Pancreas (tissue), 10 donors: Measurements from ENCODE around the gene L1TD1. TPM values are rescaled to one million over a fixed set of nuclear protein-coding genes. Genes with fewer than 3 reads are reported as not detected.
A peak's percentile ranks its signal among the peaks of the same experiment; 100 is the strongest.
"Not testable (repeated sequence)": the region's sequence is repeated elsewhere in the genome, so short reads cannot be mapped to it uniquely, and the experiment has no call there.

Experiments
- ATAC-seq, 4 donors: fragments of 200-7000 bp; cut with Tn5 transposase; one replicate each; pipeline versions ENCODE4 v1.8.0 to v1.9.1; 2020; ENCODE audit warnings: mild to moderate bottlenecking in 4 of 4, moderate library complexity in 4 of 4
- DNase-seq, 6 donors: peaks; one replicate each; pipeline ENCODE4 v3.0.0-alpha.2; 2020
- FAIRE-seq: peaks from 2 replicates; lab custom pipeline; 2012; peaks lifted over from hg19 to GRCh38; lab: Jason Lieb, UNC
- H3K27ac ChIP-seq, 4 donors: fragments of 200-600 bp; sonication (generic); 1 replicate in 3 of 4; 2 replicates in 1 of 4; pipeline versions ENCODE4 v1.5.0 to v1.8.0; 2020
- H3K27me3 ChIP-seq, 4 donors: fragments of 200-600 bp; one replicate each; pipeline ENCODE4 v1.8.0; 2021
- H3K36me3 ChIP-seq, 3 donors: fragments of 200-600 bp; sonication (generic) in 1 of 3; one replicate each; pipeline versions ENCODE4 v1.5.0 to v1.8.0; 2020 to 2021
- H3K4me1 ChIP-seq, 3 donors: fragments of 200-600 bp; one replicate each; pipeline ENCODE4 v1.8.0; 2021
- H3K4me3 ChIP-seq, 4 donors: fragments of 200-600 bp; sonication (generic) in 2 of 4; one replicate each; pipeline versions ENCODE4 v1.5.0 to v1.8.0; 2020 to 2021
- H3K9me3 ChIP-seq, 4 donors: fragments of 200-600 bp; one replicate each; pipeline ENCODE4 v1.8.0; 2021
- CTCF ChIP-seq, 4 donors: fragments of 200-600 bp; sonication (generic) in 3 of 4; IDR thresholded peaks; one replicate each; pipeline versions ENCODE4 v1.5.0 to v1.8.0; 2021; ENCODE audit warnings: antibody characterized with exemption in 4 of 4
- WGBS, 2 donors: extraction: QIAGEN DNeasy Blood & Tissue Kit; methylation state at CpG; one replicate each; pipeline ENCODE4 v1.1.7; 2013; 5-methylcytosine and 5-hydroxymethylcytosine counted together
- intact Hi-C, 3 donors: fragments of 100-400 bp; cut with DNase I; formaldehyde crosslinking; loops; one replicate each; pipeline versions ENCODE4 v1.11.1 to v1.14.2; 2022
- polyA plus RNA-seq, 2 donors: library from polyadenylated mRNA; stranded (reverse); fragments of 200-250 nt; gene quantifications; one replicate each; pipeline ENCODE4 v1.2.3, GENCODE V29; 2013
- total RNA-seq, 6 donors: library from RNA; stranded (reverse); fragmentation: NEBNext Ultra II Directional in 4 of 6; extraction: Animal tissue kit (Norgen Biotek cat#: 25700) in 4 of 6; gene quantifications; one replicate each; pipeline versions ENCODE4 v1.2.1 to v1.2.4, GENCODE V29; 2021 to 2023
- donor health status: healthy with polysubstance abuse.
- donor health status: DM: no; HTN: no; CAD: no; lungs with moderate emphysema.
- donor health status: DM: no; HTN: no; CAD: no.
- donor health status: control.
- donor health status: control.
- donor health status: Bipolar disorder and iron deficiency.
- donor health status: DM: yes; HTN: yes; CAD: no.
- donor health status: DM: no; HTN: no; CAD: no.
- donor health status: DM: no; HTN: no; CAD: no.
- donor health status: DM: yes; HTN: yes; CAD: no.

L1TD1 gene
- total RNA-seq: under 1 TPM in 5 of 6 donors, not detected in 1; 0.03 to 0.28 (median 0.09) TPM
- under 1 TPM in 1 of 2 donors, not detected in 1; 0.05 TPM for polyA plus RNA-seq

- ATAC-seq (peak in 1 of 4 donors; percentile 32), DNase-seq (peak in 1 of 6 donors; percentile 64), FAIRE-seq (no peak)
- Histone ChIP-seq H3K27me3 (peaks cover 0 to 9% (median 0%) of the 10 kb centered on the region in 4 donors), H3K27ac (no peak within 1 kb of the TSS), H3K9me3 (no peaks in the 10 kb centered on the region), H3K4me1 (peaks cover 0 to 5% (median 4%) of the 10 kb centered on the region in 3 donors), H3K4me3 (peak within 1 kb of the TSS in 1 of 4 donors; percentile 12), H3K36me3 (no peaks in the 10 kb centered on the region)
- WGBS, 2 donors: 25 to 30% methylated on average over 50 to 55 of the region's 55 CpGs
- no peak for TF ChIP-seq CTCF (IDR thresholded peaks at IDR 0.05)
- intact Hi-C loops: no loop called here
Observed at GRCh38 chr1:62194651-62195544, at the start of gene L1TD1. Gene L1TD1, plus strand, starts transcription at chr1:62194849. Its CDS starts 11,780 bp downstream, at chr1:62206629.

- Histone ChIP-seq H3K27me3 (no peaks in the 10 kb centered on the region), H3K9me3 (no peaks in the 10 kb centered on the region), H3K4me3 (no peak overlapping the region), H3K27ac (no peak overlapping the region), H3K36me3 (no peaks in the 10 kb centered on the region), H3K4me1 (no peaks in the 10 kb centered on the region)
- DNase-seq (no peak), FAIRE-seq (no peak), ATAC-seq (no peak)
- TF ChIP-seq CTCF (IDR thresholded peaks at IDR 0.05): no peak
- intact Hi-C loops: no loop called here
- WGBS, 2 donors: 83 to 87% methylated on average over 6 of the region's 6 CpGs
Observed at GRCh38 chr1:62159940-62160348, 34.7 kb upstream of the L1TD1 start.

- Histone ChIP-seq H3K27me3 (no peaks in the 10 kb centered on the region), H3K4me1 (no peaks in the 10 kb centered on the region), H3K4me3 (no peak overlapping the region), H3K36me3 (no peaks in the 10 kb centered on the region), H3K27ac (no peak overlapping the region), H3K9me3 (no peaks in the 10 kb centered on the region)
- no peak for DNase-seq
- 95 to 96% methylated on average over 1 of the region's 1 CpG for WGBS, 2 donors
- FAIRE-seq: no peak
- ATAC-seq: no peak
- intact Hi-C loops: no loop called here
- no peak for TF ChIP-seq CTCF (IDR thresholded peaks at IDR 0.05)
Observed at GRCh38 chr1:62161711-62162110, 32.9 kb upstream of the L1TD1 start.

- not testable (repeated sequence) for ATAC-seq, H3K27me3 ChIP-seq, H3K9me3 ChIP-seq, DNase-seq, H3K36me3 ChIP-seq, H3K27ac ChIP-seq, H3K4me3 ChIP-seq, H3K4me1 ChIP-seq, FAIRE-seq
- intact Hi-C loops: loop anchor here in 1 of 3 donors (10.0 kb wide), 1 partner anchor 234 kb away; no protein-coding TSS in a partner anchor
- 60 to 68% methylated on average over 10 of the region's 10 CpGs for WGBS, 2 donors
Observed at GRCh38 chr1:62170380-62170779, 24.3 kb upstream of the L1TD1 start.

GRCh38 chr1:62175568-62176179 is 19.0 kb upstream of the L1TD1 start:
- H3K36me3 ChIP-seq: no peaks in the 10 kb centered on the region
- no peak overlapping the region for H3K4me3 ChIP-seq
- FAIRE-seq (no peak), DNase-seq (peak in 3 of 6 donors; percentile 16 to 63 (median 20)), ATAC-seq (peak in 3 of 4 donors; percentile 81 to 86 (median 86))
- H3K27me3 ChIP-seq: no peaks in the 10 kb centered on the region
- WGBS, 2 donors: 45 to 50% methylated on average over 9 of the region's 9 CpGs
- TF ChIP-seq CTCF (IDR thresholded peaks at IDR 0.05): peak; percentile 37 to 63 (median 56)
- H3K9me3 ChIP-seq: no peaks in the 10 kb centered on the region
- H3K27ac ChIP-seq: no peak overlapping the region
- intact Hi-C loops: loop anchor here (2.0 to 10.0 kb wide), 2 partner anchors 229 to 231 kb away; no protein-coding TSS in a partner anchor
- no peaks in the 10 kb centered on the region for H3K4me1 ChIP-seq
